ENCODE results near the gene SKAP2.
A peak's percentile ranks its signal among the peaks of the same experiment; 100 is the strongest.

Gene SKAP2

GRCh38 chr7:26729150-26729775 lies 135.1 kb downstream of the SKAP2 start:
- DNase-seq (ENCODE audit: insufficient read length, low spot score) (no peak), FAIRE-seq (no peak)
- TF ChIP-seq POLR2AphosphoS5 (IDR thresholded peaks at IDR 0.05; ENCODE audit: low read depth, low read length) (no peak), PAX5 (IDR thresholded peaks at IDR 0.05; ENCODE audit: insufficient read depth, low read length, severe bottlenecking) (no peak), POLR2A (IDR thresholded peaks at IDR 0.05; ENCODE audit: low read depth, low read length) (no peak), POU2F2 (IDR thresholded peaks at IDR 0.05; ENCODE audit: low read depth, low read length) (no peak), TAF1 (IDR thresholded peaks at IDR 0.05; ENCODE audit: low read depth, low read length) (no peak), SPI1 (IDR thresholded peaks at IDR 0.05; ENCODE audit: low read depth, low read length) (no peak)

DNA sequence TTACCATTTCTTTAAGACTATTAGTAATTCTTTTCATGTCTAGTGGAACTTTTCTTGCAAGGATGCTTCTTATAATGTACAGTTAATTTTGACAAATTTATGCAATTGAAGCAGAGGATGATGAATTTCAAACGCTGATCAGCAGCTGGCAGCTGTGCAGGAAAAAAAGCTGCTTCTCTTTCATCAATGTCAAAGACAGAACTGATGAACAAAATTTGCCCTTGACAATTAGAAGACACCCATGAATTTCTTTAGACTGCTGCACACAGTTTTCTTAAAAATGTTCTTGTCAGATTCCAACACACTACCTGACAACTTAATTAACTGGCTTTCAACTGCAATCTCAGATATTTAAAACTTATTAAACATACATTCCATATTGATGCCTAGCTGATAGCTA lies 138.3 kb downstream of the SKAP2 start:
- no peak for DNase-seq (ENCODE audit: insufficient read length, low spot score)
- TF ChIP-seq POLR2AphosphoS5 (IDR thresholded peaks at IDR 0.05; ENCODE audit: low read depth, low read length) (no peak), SPI1 (IDR thresholded peaks at IDR 0.05; ENCODE audit: low read depth, low read length) (no peak), POU2F2 (IDR thresholded peaks at IDR 0.05; ENCODE audit: low read depth, low read length) (no peak), PAX5 (IDR thresholded peaks at IDR 0.05; ENCODE audit: insufficient read depth, low read length, severe bottlenecking) (no peak), TAF1 (IDR thresholded peaks at IDR 0.05; ENCODE audit: low read depth, low read length) (no peak), POLR2A (IDR thresholded peaks at IDR 0.05; ENCODE audit: low read depth, low read length) (no peak)
- no peak for FAIRE-seq

GRCh38 chr7:26724795-26725194 lies 139.6 kb downstream of the SKAP2 start:
- FAIRE-seq (no peak), DNase-seq (ENCODE audit: insufficient read length, low spot score) (no peak)
- no peak for TF ChIP-seq POLR2A (IDR thresholded peaks at IDR 0.05; ENCODE audit: low read depth, low read length)
- no peak for TF ChIP-seq PAX5 (IDR thresholded peaks at IDR 0.05; ENCODE audit: insufficient read depth, low read length, severe bottlenecking)
- no peak for TF ChIP-seq TAF1 (IDR thresholded peaks at IDR 0.05; ENCODE audit: low read depth, low read length)
- TF ChIP-seq SPI1 (IDR thresholded peaks at IDR 0.05; ENCODE audit: low read depth, low read length), result no peak
- TF ChIP-seq POLR2AphosphoS5 (IDR thresholded peaks at IDR 0.05; ENCODE audit: low read depth, low read length), result no peak
- no peak for TF ChIP-seq POU2F2 (IDR thresholded peaks at IDR 0.05; ENCODE audit: low read depth, low read length)

- TF ChIP-seq POLR2A (IDR thresholded peaks at IDR 0.05; ENCODE audit: low read depth, low read length) (no peak), POLR2AphosphoS5 (IDR thresholded peaks at IDR 0.05; ENCODE audit: low read depth, low read length) (no peak), SPI1 (IDR thresholded peaks at IDR 0.05; ENCODE audit: low read depth, low read length) (no peak), PAX5 (IDR thresholded peaks at IDR 0.05; ENCODE audit: insufficient read depth, low read length, severe bottlenecking) (no peak), TAF1 (IDR thresholded peaks at IDR 0.05; ENCODE audit: low read depth, low read length) (no peak), POU2F2 (IDR thresholded peaks at IDR 0.05; ENCODE audit: low read depth, low read length) (no peak)
- DNase-seq (ENCODE audit: insufficient read length, low spot score), result no peak
- FAIRE-seq, result no peak
These were observed 141.3 kb downstream of the SKAP2 start for GRCh38 chr7:26723129-26723528.

- FAIRE-seq (no peak), DNase-seq (ENCODE audit: insufficient read length, low spot score) (no peak)
- no peak for TF ChIP-seq POU2F2 (IDR thresholded peaks at IDR 0.05; ENCODE audit: low read depth, low read length)
These were observed 142.9 kb downstream of the SKAP2 start for GRCh38 chr7:26721450-26721849.

DNA sequence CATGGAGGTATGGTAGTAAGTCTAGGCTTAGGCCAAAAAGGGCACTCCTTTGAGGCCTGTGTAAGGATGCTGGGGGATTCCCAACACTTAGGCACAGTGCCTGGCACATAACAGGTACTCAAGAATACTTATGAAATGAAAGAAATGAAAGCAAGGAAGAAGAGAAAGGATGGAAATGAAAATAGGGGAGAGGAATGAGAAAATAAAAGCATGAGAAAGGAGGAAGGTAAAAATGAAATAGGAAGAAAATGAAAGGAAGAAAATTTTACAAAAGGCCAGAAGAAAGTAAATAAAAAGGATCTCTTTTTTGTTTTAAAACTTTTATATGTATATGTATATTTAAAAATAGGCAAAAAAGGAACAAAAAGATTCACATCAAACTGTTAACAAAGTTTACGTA lies 146.3 kb downstream of the SKAP2 start:
- no peak for FAIRE-seq
- DNase-seq (ENCODE audit: insufficient read length, low spot score), result no peak
- TF ChIP-seq TAF1 (IDR thresholded peaks at IDR 0.05; ENCODE audit: low read depth, low read length) (no peak), POU2F2 (IDR thresholded peaks at IDR 0.05; ENCODE audit: low read depth, low read length) (no peak), POLR2A (IDR thresholded peaks at IDR 0.05; ENCODE audit: low read depth, low read length) (no peak), POLR2AphosphoS5 (IDR thresholded peaks at IDR 0.05; ENCODE audit: low read depth, low read length) (no peak), SPI1 (IDR thresholded peaks at IDR 0.05; ENCODE audit: low read depth, low read length) (no peak), PAX5 (IDR thresholded peaks at IDR 0.05; ENCODE audit: insufficient read depth, low read length, severe bottlenecking) (no peak)

DNA sequence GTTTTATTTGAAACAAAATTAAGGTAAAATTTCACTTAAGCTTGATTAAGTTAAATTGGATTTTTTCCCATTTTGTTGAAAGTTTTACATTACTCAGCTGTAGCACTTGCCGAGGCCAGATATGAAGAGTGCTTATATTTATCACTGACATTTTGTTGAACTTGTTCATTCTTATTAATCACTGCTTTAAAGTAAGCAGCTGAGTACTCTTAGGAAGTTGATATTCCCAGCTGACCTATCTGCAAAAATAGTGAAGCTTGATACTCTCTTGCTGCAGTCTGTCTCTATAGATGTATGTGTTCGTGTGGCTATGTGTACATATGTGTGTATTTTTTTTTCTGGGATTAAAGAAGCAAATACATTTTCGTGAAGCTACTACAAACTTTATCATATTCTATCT lies 150.0 kb downstream of the SKAP2 start:
- FAIRE-seq (no peak), DNase-seq (ENCODE audit: insufficient read length, low spot score) (no peak)
- TF ChIP-seq SPI1 (IDR thresholded peaks at IDR 0.05; ENCODE audit: low read depth, low read length) (no peak), POLR2AphosphoS5 (IDR thresholded peaks at IDR 0.05; ENCODE audit: low read depth, low read length) (no peak), PAX5 (IDR thresholded peaks at IDR 0.05; ENCODE audit: insufficient read depth, low read length, severe bottlenecking) (no peak), POLR2A (IDR thresholded peaks at IDR 0.05; ENCODE audit: low read depth, low read length) (no peak), POU2F2 (IDR thresholded peaks at IDR 0.05; ENCODE audit: low read depth, low read length) (no peak), TAF1 (IDR thresholded peaks at IDR 0.05; ENCODE audit: low read depth, low read length) (no peak)

DNA sequence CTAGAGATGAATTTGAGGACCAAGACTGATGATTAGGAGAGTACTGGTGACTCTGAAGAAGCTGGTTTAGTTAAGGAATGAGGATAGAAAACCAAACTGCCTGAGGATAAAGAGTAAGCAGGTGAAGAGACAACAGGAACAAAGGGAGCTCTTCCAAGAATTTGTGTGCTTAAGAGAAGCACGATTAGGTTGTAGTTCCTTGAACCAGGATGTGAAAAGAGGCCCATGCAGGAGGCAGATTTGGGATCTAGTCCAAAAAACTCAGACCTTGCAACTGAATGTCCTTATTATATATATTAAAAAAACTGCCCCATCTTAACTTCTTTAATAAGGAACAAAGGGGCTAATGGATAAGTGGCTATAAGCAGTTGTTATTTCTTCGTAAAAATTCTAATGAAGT lies 150.4 kb downstream of the SKAP2 start:
- FAIRE-seq (no peak), DNase-seq (ENCODE audit: insufficient read length, low spot score) (no peak)
- no peak for TF ChIP-seq PAX5 (IDR thresholded peaks at IDR 0.05; ENCODE audit: insufficient read depth, low read length, severe bottlenecking)
- TF ChIP-seq TAF1 (IDR thresholded peaks at IDR 0.05; ENCODE audit: low read depth, low read length), result no peak
- no peak for TF ChIP-seq SPI1 (IDR thresholded peaks at IDR 0.05; ENCODE audit: low read depth, low read length)
- TF ChIP-seq POLR2AphosphoS5 (IDR thresholded peaks at IDR 0.05; ENCODE audit: low read depth, low read length), result no peak

DNA sequence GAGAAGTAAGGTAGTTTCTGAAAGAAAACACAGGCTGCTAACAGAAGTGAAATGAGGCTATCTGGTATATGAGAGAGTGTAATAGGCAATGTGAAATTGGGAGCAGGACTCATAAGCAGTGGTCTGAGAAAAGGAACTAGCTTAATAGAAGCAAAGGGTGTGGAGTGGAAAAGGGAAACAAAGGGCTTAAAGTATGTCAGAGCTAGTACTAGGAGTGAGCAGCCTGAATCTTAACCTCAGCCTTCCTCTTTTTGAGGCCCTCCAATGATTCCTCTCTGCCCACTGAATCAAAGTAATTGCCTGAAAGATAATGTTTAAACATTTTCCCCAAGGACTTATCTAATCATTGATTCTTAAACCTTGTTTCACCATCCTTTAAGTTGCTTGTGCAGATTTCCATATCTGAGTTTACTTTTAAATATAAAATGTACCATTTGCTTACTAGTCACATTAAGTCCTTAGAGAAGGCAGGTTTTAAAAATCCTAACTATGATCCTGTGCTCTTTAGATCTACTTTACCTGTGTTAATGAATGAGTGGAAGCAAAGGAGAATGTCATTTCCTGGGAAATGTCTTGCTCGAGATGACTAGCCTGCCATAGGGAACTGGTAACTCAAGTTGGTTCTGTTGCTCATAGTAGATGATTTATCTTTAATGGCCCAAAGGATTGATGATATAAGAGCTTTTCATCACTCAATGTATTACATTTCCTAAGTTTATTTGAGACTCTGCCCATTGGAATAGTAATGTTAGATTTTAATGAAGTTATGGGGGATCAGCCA lies 155.0 kb downstream of the SKAP2 start:
- DNase-seq (ENCODE audit: insufficient read length, low spot score) (no peak), FAIRE-seq (no peak)
- no peak for TF ChIP-seq POLR2A (IDR thresholded peaks at IDR 0.05; ENCODE audit: low read depth, low read length)
- TF ChIP-seq PAX5 (IDR thresholded peaks at IDR 0.05; ENCODE audit: insufficient read depth, low read length, severe bottlenecking), result no peak
- no peak for TF ChIP-seq POLR2AphosphoS5 (IDR thresholded peaks at IDR 0.05; ENCODE audit: low read depth, low read length)
- no peak for TF ChIP-seq POU2F2 (IDR thresholded peaks at IDR 0.05; ENCODE audit: low read depth, low read length)
- no peak for TF ChIP-seq TAF1 (IDR thresholded peaks at IDR 0.05; ENCODE audit: low read depth, low read length)
- 0 out of 2 replicates have a peak, but pooled peaks have one; percentile 25 for TF ChIP-seq SPI1 (IDR thresholded peaks at IDR 0.05; ENCODE audit: low read depth, low read length)

Measured in GM12891 (cell line).